Embryonic facial prominence (tissue), 1 donor: ENCODE results near the gene JAK2.
"Not testable (repeated sequence)": the region's sequence is repeated elsewhere in the genome, so short reads cannot be mapped to it uniquely, and the experiment has no call there.

Experiments
- DNase-seq: peaks from one replicate; pipeline ENCODE4 v3.0.0-alpha.2; 2016; ENCODE audit errors: extremely low spot score

JAK2 gene

GRCh38 chr9:4984621-4985385 lies at the start of gene JAK2:
JAK2 (plus strand) TSS chr9:4985272; CDS start chr9:5021988, 36,716 bp downstream.
- peak; percentile 88 for DNase-seq

GRCh38 chr9:4936277-4936676 lies 48.8 kb upstream of the JAK2 start:
- no peak for DNase-seq

- no peak for DNase-seq
Measured at GRCh38 chr9:4936823-4937222, 48.2 kb upstream of the JAK2 start.

- no peak for DNase-seq
Measured at GRCh38 chr9:4937446-4937845, 47.6 kb upstream of the JAK2 start.

GRCh38 chr9:4938496-4938895 lies 46.6 kb upstream of the JAK2 start:
- no peak for DNase-seq

GRCh38 chr9:4939118-4939561 lies 45.9 kb upstream of the JAK2 start:
- DNase-seq: no peak

GRCh38 chr9:4942042-4942691 lies 42.9 kb upstream of the JAK2 start:
- not testable (repeated sequence) for DNase-seq

GRCh38 chr9:4943346-4943745 lies 41.7 kb upstream of the JAK2 start:
- DNase-seq: no peak

- DNase-seq: not testable (repeated sequence)
Measured at GRCh38 chr9:4944431-4945211, 40.5 kb upstream of the JAK2 start.

GRCh38 chr9:4946937-4947336 lies 38.1 kb upstream of the JAK2 start:
- no peak for DNase-seq

- DNase-seq: no peak
Measured at GRCh38 chr9:4955836-4956235, 29.2 kb upstream of the JAK2 start.

- no peak for DNase-seq
Measured at GRCh38 chr9:4959031-4959430, 26.0 kb upstream of the JAK2 start.

- no peak for DNase-seq
Measured at GRCh38 chr9:4962085-4962484, 23.0 kb upstream of the JAK2 start.

- no peak for DNase-seq
Measured at GRCh38 chr9:4964540-4964939, 20.5 kb upstream of the JAK2 start.

GRCh38 chr9:4965174-4965821 lies 19.8 kb upstream of the JAK2 start:
- DNase-seq: no peak

GRCh38 chr9:4967523-4967922 lies 17.5 kb upstream of the JAK2 start:
- DNase-seq: no peak

- no peak for DNase-seq
Measured at GRCh38 chr9:4969130-4969529, 15.9 kb upstream of the JAK2 start.

- no peak for DNase-seq
Measured at GRCh38 chr9:4970970-4971641, 14.0 kb upstream of the JAK2 start.

GRCh38 chr9:4973246-4973645 lies 11.8 kb upstream of the JAK2 start:
- no peak for DNase-seq

- no peak for DNase-seq
Measured at GRCh38 chr9:4973902-4974301, 11.2 kb upstream of the JAK2 start.

GRCh38 chr9:4979239-4979638 lies 5.8 kb upstream of the JAK2 start:
- DNase-seq: no peak
